GM10248 (cell line): Measurements from ENCODE around the gene FBXO9.

ENCODE experiments used
- CTCF ChIA-PET: fragments of 300-600 bp; sonication (Branson Sonifier 250); formaldehyde crosslinking; extraction: SDS; loops from one replicate; lab custom pipeline; 2021; ENCODE audit warnings: antibody characterized with exemption; lab: Yijun Ruan, JAX
- POLR2A ChIA-PET: fragments of 350-650 bp; sonication (Branson Sonifier 250); formaldehyde crosslinking; extraction: SDS; loops from one replicate; lab custom pipeline; 2020; ENCODE audit warnings: antibody characterized with exemption; lab: Yijun Ruan, JAX
- DNase-seq: peaks from one replicate; pipeline ENCODE4 v3.0.0; 2012; ENCODE audit errors: extremely low spot score
- CTCF ChIP-seq: IDR thresholded peaks from 2 replicates; pipeline ENCODE4 v1.5.1; 2012; ENCODE audit warnings: mild to moderate bottlenecking, low read depth; ENCODE audit errors: extremely low read depth, missing control alignments, control extremely low read depth

Gene FBXO9

GRCh38 chr6:53074347-53074746, 9.1 kb downstream of the FBXO9 start:
- ChIA-PET POLR2A (no interaction called here), CTCF (interaction anchor here (1.0 kb wide), 1 partner anchor 8 kb away, joined by 5 read pairs; no protein-coding TSS in a partner anchor)
- DNase-seq: no peak
- TF ChIP-seq CTCF: no peak

- ChIA-PET POLR2A (no interaction called here), CTCF (interaction anchor here (1.1 to 1.8 kb wide), 5 partner anchors 9 to 266 kb away, joined by 3 to 7 read pairs (median 5); no protein-coding TSS in a partner anchor)
- TF ChIP-seq CTCF: no peak
These were observed 15.6 kb downstream of the FBXO9 start for GRCh38 chr6:53080813-53081212.

DNA sequence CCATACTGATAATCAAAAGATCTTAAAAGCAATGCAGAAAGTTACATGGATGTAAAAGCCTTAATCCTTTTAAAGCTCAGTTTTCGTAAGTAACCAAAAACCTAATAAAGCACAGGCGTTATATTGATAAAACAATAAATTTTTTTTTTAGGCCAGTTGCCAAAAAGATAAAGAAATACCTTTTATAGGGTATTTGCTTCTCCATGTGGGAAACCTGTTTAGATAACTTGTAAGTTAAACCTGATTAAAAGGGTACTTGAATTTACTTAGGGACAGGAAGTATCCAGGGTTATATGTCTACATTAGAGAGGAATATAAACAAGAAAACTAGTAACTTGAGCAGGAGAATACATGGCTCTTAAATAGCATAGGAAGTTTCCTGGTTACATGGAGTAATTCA, 21.1 kb downstream of the FBXO9 start:
- no peak for TF ChIP-seq CTCF
- DNase-seq: no peak
- ChIA-PET CTCF (interaction anchor here (1.1 to 1.5 kb wide), 2 partner anchors 9 to 20 kb away, joined by 3 read pairs; no protein-coding TSS in a partner anchor), POLR2A (no interaction called here)

More at GRCh38 chr6:53080813-53081212, 15.6 kb downstream of the FBXO9 start:
- no peak for DNase-seq

DNA sequence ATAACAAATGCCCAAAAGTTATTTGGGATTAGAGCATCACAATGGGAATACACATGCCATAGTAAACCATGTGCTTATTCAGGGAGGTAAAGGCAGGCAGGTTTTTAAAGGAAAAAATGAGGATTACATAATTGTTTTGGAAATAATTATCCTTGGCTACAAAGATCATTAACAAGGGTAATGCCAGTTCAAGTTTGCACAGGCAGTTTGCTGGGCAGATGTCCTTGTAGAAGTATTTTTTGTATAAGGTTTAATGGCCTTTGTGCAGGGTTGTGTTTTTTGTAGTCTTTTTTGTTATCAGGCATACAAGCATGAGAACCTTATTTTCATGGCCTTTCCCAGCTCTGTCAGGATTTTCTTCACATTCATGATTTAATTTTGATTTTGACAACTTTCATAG, 24.7 kb downstream of the FBXO9 start:
- TF ChIP-seq CTCF: no peak
- ChIA-PET CTCF (interaction anchor here (1.0 kb wide), 1 partner anchor 16 kb away, joined by 3 read pairs; no protein-coding TSS in a partner anchor), POLR2A (no interaction called here)
- no peak for DNase-seq

- no peak for DNase-seq
- ChIA-PET CTCF (interaction anchor here (1.0 kb wide), 1 partner anchor 15 kb away, joined by 3 read pairs; no protein-coding TSS in a partner anchor), POLR2A (no interaction called here)
- TF ChIP-seq CTCF: no peak
These were observed 25.4 kb downstream of the FBXO9 start for GRCh38 chr6:53090576-53090975.

- no peak for TF ChIP-seq CTCF
- ChIA-PET CTCF (interaction anchor here (1.0 to 1.8 kb wide), 3 partner anchors 9 to 27 kb away, joined by 3 to 4 read pairs (median 3); no protein-coding TSS in a partner anchor), POLR2A (no interaction called here)
- no peak for DNase-seq
These were observed 30.1 kb downstream of the FBXO9 start for GRCh38 chr6:53095270-53095669.
